ENCODE data around the gene HELT.

The HELT gene

GRCh38 chr4:185023471-185023870, 5.2 kb downstream of the HELT start (continued):
- no peak for TF ChIP-seq GLIS1 (tag by site-specific recombination; IDR thresholded peaks at IDR 0.05)

GRCh38 chr4:185028625-185029024, 10.3 kb downstream of the HELT start:
- ChIA-PET POLR2A (no interaction called here), CTCF (no interaction called here)
- Histone ChIP-seq H3K4me1 (ENCODE audit: control insufficient read depth, insufficient read depth, low read length) (no peaks in the 10 kb centered on the region), H3K27ac (ENCODE audit: extremely low read depth, low read depth, low read length) (no peak overlapping the region), H3K36me3 (ENCODE audit: control insufficient read depth in 2 of 2, insufficient read depth in 1 of 2, low read length in 2 of 2) (no peaks in the 10 kb centered on the region), H3K9me3 (ENCODE audit: control insufficient read depth, insufficient read depth, low read depth, low read length) (no peaks in the 10 kb centered on the region), H3K4me3 (ENCODE audit: low read depth, low read length) (no peak overlapping the region)
- TF ChIP-seq SETDB1 (IDR thresholded peaks at IDR 0.05; ENCODE audit: insufficient read length, low read length) (no peak), SP2 (tag by site-specific recombination; IDR thresholded peaks at IDR 0.05) (no peak), ZNF274 (IDR thresholded peaks at IDR 0.05; ENCODE audit: low read length) (no peak), ZNF274 (tag by site-specific recombination; IDR thresholded peaks at IDR 0.05; ENCODE audit: borderline replicate concordance) (no peak), ZNF394 (tag by site-specific recombination; IDR thresholded peaks at IDR 0.05; ENCODE audit: borderline replicate concordance) (no peak), PBX3 (CRISPR knock-in tag; IDR thresholded peaks at IDR 0.05) (no peak), ZNF311 (tag by site-specific recombination; IDR thresholded peaks at IDR 0.05; ENCODE audit: borderline replicate concordance) (no peak), ZFHX2 (tag by site-specific recombination; conservative IDR thresholded peaks at IDR 0.05) (no peak), FEZF1 (tag by site-specific recombination; IDR thresholded peaks at IDR 0.05) (no peak), ELK4 (IDR thresholded peaks at IDR 0.05; ENCODE audit: borderline replicate concordance, low read depth, low read length) (no peak), ZNF248 (tag by site-specific recombination; IDR thresholded peaks at IDR 0.05) (no peak), ZNF292 (tag by site-specific recombination; IDR thresholded peaks at IDR 0.05; ENCODE audit: borderline replicate concordance, low read depth) (no peak), ZNF169 (tag by site-specific recombination; IDR thresholded peaks at IDR 0.05) (no peak), PRDM10 (tag by site-specific recombination; IDR thresholded peaks at IDR 0.05) (no peak), ZBTB26 (tag by site-specific recombination; optimal IDR thresholded peaks at IDR 0.05) (no peak)

GRCh38 chr4:185031611-185032010, 13.3 kb downstream of the HELT start:
- H3K27ac ChIP-seq (ENCODE audit: extremely low read depth, low read depth, low read length), result no peak overlapping the region
- H3K9me3 ChIP-seq (ENCODE audit: control insufficient read depth, insufficient read depth, low read depth, low read length), result no peaks in the 10 kb centered on the region
- ChIA-PET POLR2A (no interaction called here), CTCF (interaction anchor here (1.1 kb wide), 1 partner anchor 18 kb away, joined by 3 read pairs; no protein-coding TSS in a partner anchor)
- no peak overlapping the region for H3K4me3 ChIP-seq (ENCODE audit: low read depth, low read length)
- H3K4me1 ChIP-seq (ENCODE audit: control insufficient read depth, insufficient read depth, low read length), result no peaks in the 10 kb centered on the region
- no peaks in the 10 kb centered on the region for H3K36me3 ChIP-seq (ENCODE audit: control insufficient read depth in 2 of 2, insufficient read depth in 1 of 2, low read length in 2 of 2)
- TF ChIP-seq ZNF645 (tag by site-specific recombination; IDR thresholded peaks at IDR 0.05) (no peak), ZNF366 (tag by site-specific recombination; conservative IDR thresholded peaks at IDR 0.05) (no peak), EGR2 (tag by site-specific recombination; IDR thresholded peaks at IDR 0.05; ENCODE audit: low read depth) (no peak), ZNF114 (tag by site-specific recombination; IDR thresholded peaks at IDR 0.05) (no peak), ZBTB48 (tag by site-specific recombination; IDR thresholded peaks at IDR 0.05) (no peak), ZNF701 (tag by site-specific recombination; IDR thresholded peaks at IDR 0.05) (no peak), ZNF354C (tag by site-specific recombination; IDR thresholded peaks at IDR 0.05; ENCODE audit: borderline replicate concordance, low read depth) (no peak), ZSCAN30 (tag by site-specific recombination; IDR thresholded peaks at IDR 0.05) (no peak), ZNF596 (tag by site-specific recombination; IDR thresholded peaks at IDR 0.05) (no peak), ZNF211 (tag by site-specific recombination; IDR thresholded peaks at IDR 0.05; ENCODE audit: low read depth) (no peak), ZNF155 (tag by site-specific recombination; IDR thresholded peaks at IDR 0.05) (no peak)

Measured in HEK293 (cell line).